Measurements from ENCODE around the gene PSMC3IP. TPM values are rescaled to one million over a fixed set of nuclear protein-coding genes. Genes with fewer than 3 reads are reported as not detected.

The PSMC3IP gene
- 36.0 and 37.4 TPM in 2 replicates for total RNA-seq (2021)
- long read RNA-seq, transcript PSMC3IP-202 (8 exons, 1,416 nt): major isoform, 83 of 187 reads
- long read RNA-seq, transcript PSMC3IP-204 (7 exons, 1,381 nt): minor isoform, 45 of 187 reads
- long read RNA-seq, transcript PSMC3IP-208 (7 exons, 664 nt): minor isoform, 15 of 187 reads
- long read RNA-seq, partial matches to known transcripts: 5 of 187 reads
- long read RNA-seq, other reads (novel, unspliced or antisense): 38 of 187 reads

GRCh38 chr17:42577532-42578281 lies at the start of gene PSMC3IP:
Gene PSMC3IP, minus strand, starts transcription at chr17:42577729. Its CDS starts 43 bp downstream, at chr17:42577686.
- H3K18ac ChIP-seq (ENCODE audit: insufficient read length, low read depth, low read length): peak within 1 kb of the TSS; percentile 44
- Mint-ChIP-seq H3K4me3 (peak within 1 kb of the TSS; percentile 97 to 99), H3K27me3 (ENCODE audit: low read depth) (peaks cover 1% of the 10 kb centered on the region; the same call in 1 of the 2 replicates), H3K9me3 (no peaks in the 10 kb centered on the region), H3K4me1 (peaks cover 20 to 21% of the 10 kb centered on the region in 2 experiments), H3K27ac (peak within 1 kb of the TSS; percentile 98 to 100 (median 99)), H3K36me3 (ENCODE audit: insufficient read depth in 1 of 3, low read depth in 3 of 3) (peaks cover 19 to 72% (median 55%) of the 10 kb centered on the region in 3 experiments; a peak in 6 of 7 replicates)
- no CpG with 5 or more reads among the region's 52 CpGs for WGBS (ENCODE audit: extremely low coverage, insufficient read length, low lambda C conversion rate)
- H3K79me1 ChIP-seq (ENCODE audit: insufficient read depth, low read depth, low read length, poor library complexity, severe bottlenecking): no peaks in the 10 kb centered on the region
- no peak within 1 kb of the TSS for H2BK120ac ChIP-seq (ENCODE audit: low read depth, low read length, poor library complexity, severe bottlenecking)
- no peak within 1 kb of the TSS for H2BK15ac ChIP-seq (ENCODE audit: low read depth, low read length)
- no peak within 1 kb of the TSS for H3K56ac ChIP-seq (ENCODE audit: insufficient read length, low read depth, low read length)
- peak within 1 kb of the TSS; percentile 69; the same call in 1 of the 2 replicates for H3K14ac ChIP-seq (ENCODE audit: insufficient read depth, low read length)
- H4K20me1 ChIP-seq (ENCODE audit: control insufficient read depth, insufficient read depth, insufficient read length): no peaks in the 10 kb centered on the region
- H2AFZ ChIP-seq (ENCODE audit: low read length): no peak within 1 kb of the TSS
- H3T11ph ChIP-seq (ENCODE audit: low read length): no peak within 1 kb of the TSS
- H3K9me3 ChIP-seq (ENCODE audit: control insufficient read depth, low read depth, low read length): no peaks in the 10 kb centered on the region
- H3K4me1 ChIP-seq (ENCODE audit: insufficient read depth, low read length): no peaks in the 10 kb centered on the region
- no peak within 1 kb of the TSS for H2BK12ac ChIP-seq (ENCODE audit: insufficient read length, low read depth, low read length)
- no peak within 1 kb of the TSS for H4K8ac ChIP-seq (replicated peaks; ENCODE audit: insufficient read length, low read depth, low read length)
- peak; percentile 54; the same call in 2 of the 3 replicates for TF ChIP-seq CTCF (conservative IDR thresholded peaks at IDR 0.05)
- H4K91ac ChIP-seq (ENCODE audit: insufficient read length, low read depth, low read length): no peak within 1 kb of the TSS
- H3K4me2 ChIP-seq (ENCODE audit: insufficient read depth, insufficient read length, low read length): peak within 1 kb of the TSS; percentile 84
- DNase-seq: peak; percentile 98
- no peaks in the 10 kb centered on the region for H3K79me2 ChIP-seq (ENCODE audit: insufficient read depth, low read length)
- no peak within 1 kb of the TSS for H2AK5ac ChIP-seq (ENCODE audit: insufficient read length, low read length)
- no peak within 1 kb of the TSS for H3K4ac ChIP-seq (ENCODE audit: low read depth, low read length)
- H3K23ac ChIP-seq (ENCODE audit: insufficient read length, low read depth, low read length): no peak within 1 kb of the TSS
- no peaks in the 10 kb centered on the region; the same call in 1 of the 2 replicates for H3K27me3 ChIP-seq (ENCODE audit: insufficient read depth, low read length)
- H3K9ac ChIP-seq (ENCODE audit: extremely low read depth, insufficient read length, low read length): peak within 1 kb of the TSS; percentile 88
- no peak within 1 kb of the TSS for H2BK20ac ChIP-seq (ENCODE audit: low read depth, low read length, poor library complexity, severe bottlenecking)
- no peak within 1 kb of the TSS for H3K27ac ChIP-seq (ENCODE audit: insufficient read length, low read depth, low read length)
- H3K23me2 ChIP-seq (ENCODE audit: insufficient read length, low read depth, low read length, poor library complexity, severe bottlenecking): peaks cover 3% of the 10 kb centered on the region
- H4K5ac ChIP-seq (ENCODE audit: insufficient read length, low read depth, low read length): no peak within 1 kb of the TSS
- no peak within 1 kb of the TSS for H2BK5ac ChIP-seq (ENCODE audit: insufficient read length, low read length)
